PFSK-1 (cell line): ENCODE data around the gene BCOR.

Source experiments
- POLR2AphosphoS5 ChIP-seq: IDR thresholded peaks from 2 replicates; pipeline ENCODE4 v1.6.1; 2012; ENCODE audit warnings: low read depth, mild to moderate bottlenecking, control low read depth, low read length, moderate library complexity
- SIN3A ChIP-seq: IDR thresholded peaks from 2 replicates; pipeline ENCODE4 v1.6.1; 2012; ENCODE audit warnings: mild to moderate bottlenecking, low read length, moderate library complexity, borderline replicate concordance; ENCODE audit not compliant: insufficient read depth
- TF ChIP-seq, protein P1 (sequence below), 2 experiments: IDR thresholded peaks; 2 replicates each; pipeline versions ENCODE4 v1.6.1 to v1.8.0; 2011 to 2012; ENCODE audit warnings: low read depth in 2 of 2, low read length in 2 of 2, control low read depth in 1 of 2, inconsistent platforms in 1 of 2, mild to moderate bottlenecking in 1 of 2, moderate library complexity in 1 of 2; ENCODE audit not compliant: insufficient read depth in 1 of 2

DNA sequence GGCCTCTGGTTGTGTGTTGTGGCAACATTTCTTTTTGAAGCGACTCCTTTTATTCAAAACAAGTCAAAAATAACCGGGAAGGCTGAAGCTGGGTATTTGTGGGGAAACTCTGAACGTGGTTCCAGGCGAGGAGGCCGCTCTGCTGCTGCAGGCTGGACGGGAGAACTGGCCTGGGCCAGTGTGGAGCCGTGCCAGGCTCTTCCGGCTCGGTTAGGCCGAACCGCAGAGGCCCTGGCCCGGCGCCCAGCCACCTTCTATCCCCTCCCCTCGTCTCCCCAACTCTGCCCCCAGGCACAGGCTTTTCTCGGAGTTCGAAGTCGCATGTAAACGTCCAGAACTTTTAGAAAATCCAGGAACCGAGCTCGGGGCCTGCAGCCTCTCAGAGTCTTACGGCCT is 2.4 kb upstream of the BCOR start:
- no peak for TF ChIP-seq POLR2AphosphoS5
- no peak for TF ChIP-seq SIN3A
- TF ChIP-seq, protein P1, sequence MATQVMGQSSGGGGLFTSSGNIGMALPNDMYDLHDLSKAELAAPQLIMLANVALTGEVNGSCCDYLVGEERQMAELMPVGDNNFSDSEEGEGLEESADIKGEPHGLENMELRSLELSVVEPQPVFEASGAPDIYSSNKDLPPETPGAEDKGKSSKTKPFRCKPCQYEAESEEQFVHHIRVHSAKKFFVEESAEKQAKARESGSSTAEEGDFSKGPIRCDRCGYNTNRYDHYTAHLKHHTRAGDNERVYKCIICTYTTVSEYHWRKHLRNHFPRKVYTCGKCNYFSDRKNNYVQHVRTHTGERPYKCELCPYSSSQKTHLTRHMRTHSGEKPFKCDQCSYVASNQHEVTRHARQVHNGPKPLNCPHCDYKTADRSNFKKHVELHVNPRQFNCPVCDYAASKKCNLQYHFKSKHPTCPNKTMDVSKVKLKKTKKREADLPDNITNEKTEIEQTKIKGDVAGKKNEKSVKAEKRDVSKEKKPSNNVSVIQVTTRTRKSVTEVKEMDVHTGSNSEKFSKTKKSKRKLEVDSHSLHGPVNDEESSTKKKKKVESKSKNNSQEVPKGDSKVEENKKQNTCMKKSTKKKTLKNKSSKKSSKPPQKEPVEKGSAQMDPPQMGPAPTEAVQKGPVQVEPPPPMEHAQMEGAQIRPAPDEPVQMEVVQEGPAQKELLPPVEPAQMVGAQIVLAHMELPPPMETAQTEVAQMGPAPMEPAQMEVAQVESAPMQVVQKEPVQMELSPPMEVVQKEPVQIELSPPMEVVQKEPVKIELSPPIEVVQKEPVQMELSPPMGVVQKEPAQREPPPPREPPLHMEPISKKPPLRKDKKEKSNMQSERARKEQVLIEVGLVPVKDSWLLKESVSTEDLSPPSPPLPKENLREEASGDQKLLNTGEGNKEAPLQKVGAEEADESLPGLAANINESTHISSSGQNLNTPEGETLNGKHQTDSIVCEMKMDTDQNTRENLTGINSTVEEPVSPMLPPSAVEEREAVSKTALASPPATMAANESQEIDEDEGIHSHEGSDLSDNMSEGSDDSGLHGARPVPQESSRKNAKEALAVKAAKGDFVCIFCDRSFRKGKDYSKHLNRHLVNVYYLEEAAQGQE (IDR thresholded peaks at IDR 0.05; ENCODE audit: insufficient read depth in 1 of 2, low read depth in 2 of 2, low read length in 2 of 2) = no peak
